Inflammatory macrophage (primary cell): ENCODE measurements around the gene TBX4.

ENCODE experiments used
- DNase-seq, 2 donors: peaks; one replicate each; pipeline ENCODE4 v3.0.0-alpha.2; 2020 to 2022

TBX4 gene

DNA sequence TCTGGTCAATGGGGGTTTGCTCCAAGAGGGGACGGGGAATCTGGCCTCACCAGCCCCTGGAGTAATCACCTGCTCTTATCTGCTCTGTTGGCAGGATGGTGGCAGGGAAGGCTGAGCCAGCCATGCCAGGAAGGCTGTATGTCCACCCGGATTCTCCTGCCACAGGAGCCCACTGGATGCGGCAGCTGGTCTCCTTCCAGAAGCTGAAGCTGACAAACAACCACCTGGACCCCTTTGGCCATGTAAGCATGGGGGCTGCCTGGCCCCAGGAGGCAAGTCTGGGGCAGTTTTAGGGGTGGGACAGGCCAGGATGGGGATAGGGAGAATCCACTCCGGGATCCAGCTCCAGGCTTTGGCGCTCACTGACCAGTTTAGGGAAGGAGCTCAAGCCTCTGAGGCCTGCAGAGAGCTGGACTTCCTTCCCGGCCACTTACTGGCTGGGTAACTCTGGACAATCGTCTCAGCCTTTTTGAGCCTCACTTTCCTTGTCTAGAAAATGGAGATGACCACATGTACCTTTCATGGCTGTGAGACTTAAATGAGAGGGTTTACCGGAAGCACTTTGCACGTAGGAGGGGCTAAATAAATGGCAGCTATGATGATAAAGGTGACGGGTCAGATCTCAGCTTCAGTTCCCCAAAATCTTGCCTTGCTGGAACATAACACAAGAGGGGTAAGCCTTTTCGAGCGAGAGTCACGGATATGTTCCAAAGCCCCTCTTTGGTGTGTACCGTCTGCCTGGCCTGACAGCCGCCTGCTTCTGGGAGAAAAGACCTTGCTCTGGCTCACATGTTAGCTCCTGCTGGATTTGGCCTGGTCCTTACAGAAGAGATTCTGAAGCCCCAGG lies 15.4 kb downstream of the TBX4 start:
- peak; percentile 57 for DNase-seq

DNA sequence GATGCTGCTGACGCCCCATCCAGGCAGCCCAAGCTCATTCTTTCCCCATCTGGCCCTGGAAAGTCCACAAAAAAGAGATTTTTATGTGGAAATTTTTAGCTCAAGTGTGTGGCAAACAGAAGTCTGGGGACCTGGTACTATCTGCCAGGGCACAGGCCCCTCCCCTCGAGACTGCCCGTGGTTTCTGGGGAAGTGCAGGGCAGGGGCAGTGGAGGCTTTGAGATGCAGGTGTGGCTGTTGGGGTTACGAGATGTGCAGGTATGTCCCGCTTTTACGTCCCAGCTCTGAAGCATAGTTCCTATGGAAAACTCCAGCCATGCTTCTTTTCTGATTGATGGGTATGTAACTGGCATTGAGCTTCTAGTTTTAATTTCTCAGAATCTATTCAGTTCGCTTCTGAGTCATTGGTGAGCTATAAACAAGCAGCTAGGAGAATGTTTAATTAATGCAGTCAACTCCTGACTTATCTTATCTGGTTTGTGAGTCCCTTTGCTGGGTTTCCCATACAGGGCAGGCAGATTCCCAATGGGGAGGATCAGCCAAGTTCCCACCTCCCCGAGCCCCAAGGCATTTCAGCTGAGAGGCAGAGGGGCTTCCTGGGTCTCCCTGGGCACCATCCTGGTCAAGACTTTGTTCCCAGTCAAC lies 16.2 kb downstream of the TBX4 start:
- DNase-seq, result no peak

DNA sequence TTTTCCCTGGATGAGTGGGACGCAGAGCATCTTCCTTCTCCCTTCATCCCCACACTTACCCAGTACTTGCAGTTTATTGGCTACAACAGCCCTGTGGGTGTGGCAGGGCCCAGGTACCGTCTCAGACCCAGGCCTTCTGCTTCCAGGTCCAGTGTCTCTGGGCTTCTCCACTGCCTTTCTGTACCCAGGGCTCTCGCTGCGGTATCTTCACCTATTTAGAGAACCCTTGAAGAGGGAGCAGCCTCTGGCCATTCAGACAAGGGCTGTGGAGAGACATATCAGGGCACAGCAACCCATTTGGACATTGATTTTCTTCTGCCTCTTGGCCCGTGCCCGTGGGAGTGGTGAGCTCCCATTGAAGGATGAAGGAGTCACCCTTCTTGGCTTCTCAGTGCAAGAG lies 17.3 kb downstream of the TBX4 start:
- DNase-seq, result no peak

DNA sequence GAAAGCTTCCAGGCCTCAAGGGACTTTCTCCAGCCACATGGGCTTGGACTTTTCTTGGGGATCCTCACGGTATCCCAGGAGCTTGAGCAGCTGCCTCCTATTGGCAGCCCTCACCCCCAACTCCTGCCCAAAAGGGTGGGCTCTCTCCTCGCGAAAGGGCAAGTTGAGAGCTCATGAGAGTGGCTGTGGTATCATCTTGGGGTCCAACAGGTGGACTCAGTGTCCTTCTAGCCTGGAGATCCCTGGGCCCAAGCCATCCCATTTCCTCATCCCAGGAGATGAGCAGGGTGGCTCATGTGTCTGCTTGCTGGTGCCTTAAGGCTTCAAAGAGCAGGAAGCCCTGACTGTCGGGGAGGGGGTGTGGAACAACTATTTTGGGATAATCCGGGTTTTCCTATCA lies 17.7 kb downstream of the TBX4 start:
- DNase-seq, result no peak

DNA sequence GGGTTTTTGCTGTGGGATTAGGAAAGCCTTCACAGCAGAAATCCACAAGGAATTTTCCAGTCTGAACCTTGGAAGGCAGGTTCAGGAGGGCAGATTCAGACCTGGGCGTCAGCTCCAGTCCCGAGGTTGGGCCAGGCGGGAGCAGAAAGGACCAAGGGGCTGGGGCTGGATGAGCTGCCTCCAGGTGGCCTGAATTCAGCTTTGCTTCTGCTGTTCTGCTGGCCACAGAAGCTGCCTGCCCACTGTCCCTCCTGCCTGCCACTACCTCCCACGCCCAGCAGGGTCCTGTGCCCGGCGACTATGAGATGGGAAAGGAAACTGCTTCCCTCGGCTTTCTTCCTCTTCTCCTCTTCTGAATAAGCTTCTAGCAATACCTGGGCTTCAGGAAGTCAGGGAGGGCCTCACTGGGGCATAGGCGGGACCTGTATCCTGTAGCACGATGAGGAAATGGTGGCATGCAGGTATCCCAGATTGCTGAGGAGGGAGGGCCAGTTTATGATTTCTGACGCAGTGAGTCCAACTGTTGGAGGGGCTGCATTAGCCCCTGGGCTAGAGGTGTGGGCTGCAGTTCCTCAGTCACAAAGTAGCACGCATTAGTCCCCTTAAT lies 18.4 kb downstream of the TBX4 start:
- DNase-seq, result no peak

DNA sequence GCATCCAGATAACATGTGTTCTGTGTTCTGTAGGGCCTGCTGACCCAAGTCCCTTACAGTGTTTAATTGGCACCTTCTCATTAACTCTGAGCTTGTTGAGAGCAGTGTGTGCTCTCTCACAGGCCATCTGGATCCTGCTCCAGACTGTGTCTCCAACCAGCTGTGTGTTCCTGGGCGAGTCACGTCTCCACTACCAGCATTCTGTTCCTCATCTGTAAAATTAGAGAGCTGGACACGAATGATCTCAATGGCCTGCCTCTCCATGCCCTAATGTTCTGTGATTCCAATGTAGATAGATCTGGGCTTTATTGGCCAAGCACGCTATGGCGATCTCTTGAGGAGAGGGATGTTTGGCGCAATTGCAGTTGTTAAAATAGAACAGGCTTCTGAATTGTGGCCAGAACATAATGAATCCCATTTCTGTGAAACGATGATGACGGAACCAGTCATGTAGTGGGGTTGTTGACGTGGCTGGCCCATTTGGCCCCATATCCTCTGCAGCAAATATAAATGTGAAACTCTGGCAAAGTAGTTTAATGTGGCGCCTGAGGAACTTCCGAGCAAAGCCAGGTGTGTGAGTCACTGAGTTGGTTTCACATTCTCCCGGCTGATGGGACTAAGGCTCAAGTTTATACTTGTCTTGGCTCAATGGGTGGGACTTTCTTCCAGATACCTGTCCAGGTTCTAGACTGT lies 22.2 kb downstream of the TBX4 start:
- no peak for DNase-seq

DNA sequence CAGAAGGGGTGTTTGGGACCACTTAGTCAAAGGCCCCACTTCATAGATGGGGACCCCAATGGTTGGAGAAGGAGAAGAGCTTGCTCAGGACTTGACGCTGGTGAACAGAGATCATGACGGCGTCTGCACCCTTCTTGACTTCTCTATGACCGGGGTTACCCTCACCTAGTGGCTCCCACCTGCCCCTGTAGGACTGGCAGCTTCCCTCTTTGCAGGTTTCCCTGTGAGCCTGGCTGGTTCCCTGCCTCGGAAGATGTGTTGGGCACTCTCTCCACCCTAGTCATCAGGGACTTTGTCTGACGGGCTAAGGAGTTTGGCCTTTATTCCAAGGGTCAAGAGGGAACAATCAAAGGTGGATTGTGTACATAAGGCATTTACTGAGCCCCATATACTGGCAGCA lies 22.7 kb downstream of the TBX4 start:
- DNase-seq, result no peak

DNA sequence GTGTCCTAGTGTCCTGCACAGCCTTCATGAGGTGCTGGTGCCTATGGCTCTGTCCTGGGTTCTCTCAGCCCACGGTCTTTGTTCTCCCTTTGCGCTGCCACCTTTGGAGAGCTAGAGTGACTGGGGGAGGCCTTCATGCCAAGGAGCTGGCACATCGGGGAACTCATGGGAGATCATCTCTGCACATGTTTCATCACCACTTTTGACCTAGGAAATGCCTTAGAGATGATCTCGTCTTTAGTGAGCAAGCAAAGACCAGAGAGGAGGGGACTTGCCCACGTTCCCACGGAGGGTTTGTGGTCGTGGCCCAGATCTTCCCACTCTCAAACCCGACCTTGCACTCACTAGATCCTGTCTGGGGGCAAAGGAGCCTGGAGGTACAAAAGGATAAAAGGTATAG lies 23.5 kb downstream of the TBX4 start:
- no peak for DNase-seq

DNA sequence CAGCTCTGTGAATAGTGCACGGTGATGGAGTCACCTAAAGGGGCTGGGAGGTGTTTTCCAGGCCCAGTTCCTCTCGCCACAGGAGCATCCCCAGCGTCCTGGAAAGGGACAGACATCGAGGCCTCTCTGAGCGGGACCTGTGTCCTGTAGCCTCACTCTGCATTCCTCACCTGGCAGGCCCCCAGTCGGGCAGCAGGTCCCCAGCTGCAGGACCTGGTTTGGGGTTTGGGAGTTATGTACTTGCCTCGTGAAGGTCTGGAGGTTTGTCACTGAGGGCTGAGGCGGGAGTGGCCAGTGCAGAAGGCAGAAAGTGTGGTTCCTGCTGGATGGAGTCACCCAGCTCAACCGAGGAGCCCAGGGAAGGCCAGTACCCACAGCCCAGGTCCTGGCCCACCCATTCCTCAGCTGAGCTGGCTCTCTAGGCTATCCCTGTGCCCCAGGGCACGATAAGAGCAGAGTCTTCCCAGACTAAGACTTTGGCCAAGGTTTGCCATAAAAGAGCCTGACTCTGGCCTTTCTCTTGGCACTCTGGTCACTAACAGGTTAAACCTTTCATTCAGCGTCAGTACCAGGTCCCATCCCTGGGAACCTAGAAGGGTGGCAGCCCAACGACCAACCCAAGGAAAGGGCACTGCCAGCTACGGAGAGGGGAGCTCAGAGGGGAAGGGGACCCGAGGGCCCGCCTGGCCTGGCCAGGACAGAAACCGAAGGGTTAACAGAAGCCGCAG lies 24.4 kb downstream of the TBX4 start:
- DNase-seq, result no peak

DNA sequence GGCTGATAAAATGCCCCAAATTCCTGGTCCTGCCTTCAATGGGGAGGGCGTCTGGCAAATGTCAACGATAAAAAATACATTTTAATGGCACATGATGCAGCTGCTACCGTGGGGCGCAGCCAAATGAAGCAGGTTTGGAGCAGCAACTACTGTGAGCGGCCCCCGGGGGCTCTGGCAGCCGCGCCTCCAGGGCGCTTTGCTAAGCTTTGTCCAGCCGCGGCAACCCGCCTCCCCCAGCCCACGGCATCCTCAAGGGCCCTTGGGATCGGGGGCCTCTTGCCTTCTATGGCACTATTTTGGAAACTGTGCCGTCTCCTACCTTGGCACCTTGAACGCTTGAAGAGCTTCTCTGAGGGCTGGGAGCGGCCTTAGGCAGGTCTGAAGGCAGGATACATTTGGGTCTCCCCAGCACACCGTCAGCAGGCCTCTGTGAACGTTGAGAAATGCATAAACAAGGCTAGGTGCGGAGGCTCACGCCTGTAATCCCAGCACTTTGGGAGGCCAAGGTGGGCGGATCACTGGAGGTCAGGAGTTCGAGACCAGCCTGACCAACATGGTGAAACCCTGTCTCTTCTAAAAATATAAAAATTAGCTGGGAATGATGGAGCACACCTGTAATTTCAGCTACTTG lies 25.1 kb downstream of the TBX4 start:
- DNase-seq, result no peak

DNA sequence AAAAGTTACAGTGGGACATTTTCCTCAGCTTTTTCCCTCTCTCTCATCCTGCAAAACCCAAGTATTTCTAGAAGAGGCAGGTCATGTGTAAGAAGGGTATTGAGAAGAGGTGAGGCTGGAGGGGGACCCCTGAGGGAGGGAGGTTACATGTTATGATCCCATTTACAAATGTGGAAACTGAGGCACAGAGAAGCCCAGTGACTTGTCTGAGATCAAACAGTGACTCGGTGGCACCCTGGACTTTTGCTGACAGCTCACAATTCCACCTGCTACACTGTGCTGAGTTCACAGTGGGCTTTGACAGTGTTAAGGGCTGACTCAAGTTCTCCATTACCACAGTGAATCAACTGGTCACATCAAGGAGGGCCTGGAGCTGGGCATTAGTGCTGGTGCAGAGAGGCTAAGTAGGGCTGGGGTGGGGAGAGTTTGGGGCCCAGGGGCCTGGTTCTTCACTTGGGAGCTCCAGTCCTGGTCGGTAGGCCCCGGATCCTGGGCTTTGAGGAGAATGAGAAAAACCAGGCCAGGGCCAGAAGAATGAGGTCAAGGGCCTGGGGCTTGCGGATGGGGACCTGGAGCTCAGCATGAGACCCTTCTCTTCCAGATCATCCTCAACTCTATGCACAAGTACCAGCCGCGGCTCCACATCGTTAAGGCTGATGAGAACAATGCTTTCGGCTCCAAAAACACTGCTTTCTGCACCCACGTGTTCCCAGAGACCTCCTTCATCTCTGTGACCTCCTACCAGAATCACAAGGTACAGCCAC lies 26.0 kb downstream of the TBX4 start:
- DNase-seq, result no peak

DNA sequence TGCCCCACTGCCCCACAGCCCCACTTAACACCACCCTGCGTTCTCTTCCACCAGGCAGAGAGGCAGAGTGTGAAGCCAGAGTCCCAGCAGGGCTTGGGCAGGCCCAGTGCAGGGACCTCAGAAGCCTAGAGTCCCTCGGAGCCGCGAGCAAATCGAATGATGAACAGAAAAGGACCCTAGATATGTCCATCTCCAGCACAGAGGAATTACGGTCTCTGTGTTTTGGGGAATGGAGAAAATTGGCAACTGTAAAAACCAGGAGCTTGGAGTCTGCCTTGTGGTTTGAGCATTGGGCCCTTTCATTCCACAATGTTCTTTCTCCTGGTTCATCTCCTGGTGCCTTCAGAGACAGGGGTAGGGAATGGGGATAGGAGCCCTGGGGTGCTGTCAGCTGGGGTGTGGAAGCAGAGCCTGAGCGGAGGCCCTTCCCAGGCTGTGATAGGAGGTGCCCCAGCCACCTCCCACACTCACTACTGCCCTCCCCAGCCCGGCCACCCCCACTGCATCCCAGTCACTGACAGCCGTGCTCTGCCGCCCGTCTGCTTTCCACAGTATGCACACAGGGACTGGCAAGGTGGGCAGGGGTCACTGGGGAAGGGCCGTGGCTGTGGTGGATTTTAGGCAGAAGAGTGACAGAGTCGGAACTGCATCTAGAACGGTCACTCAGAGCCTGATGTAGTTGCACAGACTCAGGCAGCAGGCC lies 26.7 kb downstream of the TBX4 start:
- DNase-seq, result no peak

DNA sequence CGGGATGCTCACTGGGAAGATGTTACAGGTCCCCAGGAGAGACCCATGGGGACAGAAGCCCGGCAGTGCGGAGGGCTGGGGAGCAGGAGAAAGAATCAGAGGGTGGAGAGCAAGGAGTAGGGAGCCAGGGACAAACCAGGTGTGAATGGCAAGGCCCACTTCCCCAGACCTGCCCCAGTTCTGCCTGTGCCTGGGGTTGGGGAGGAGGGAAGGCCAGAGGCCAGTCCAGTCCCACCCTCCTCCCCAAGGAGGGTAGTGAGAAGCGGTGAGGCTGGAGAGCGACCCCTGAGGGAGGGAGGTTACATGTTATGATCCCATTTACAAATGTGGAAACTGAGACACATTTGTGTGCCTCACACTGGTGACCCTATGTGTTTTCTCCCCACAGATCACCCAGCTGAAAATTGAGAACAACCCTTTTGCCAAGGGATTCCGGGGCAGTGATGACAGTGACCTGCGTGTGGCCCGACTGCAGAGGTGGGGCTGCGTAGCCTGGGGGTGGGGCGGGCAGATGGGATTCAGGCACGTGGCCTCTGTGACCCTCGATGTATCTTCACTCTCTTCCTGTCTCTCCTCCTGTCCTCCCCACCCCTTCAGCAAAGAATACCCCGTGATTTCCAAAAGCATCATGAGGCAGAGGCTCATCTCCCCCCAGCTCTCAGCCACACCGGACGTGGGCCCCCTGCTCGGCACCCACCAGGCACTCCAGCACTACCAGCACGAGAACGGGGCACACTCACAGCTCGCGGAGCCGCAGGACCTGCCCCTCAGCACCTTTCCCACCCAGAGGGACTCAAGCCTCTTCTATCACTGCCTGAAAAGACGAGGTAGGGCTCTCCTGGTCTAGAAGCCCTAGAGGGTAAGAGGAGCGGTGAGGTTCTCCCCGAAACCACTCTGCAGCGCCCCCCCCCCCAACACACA lies 27.5 kb downstream of the TBX4 start:
- DNase-seq, result no peak

DNA sequence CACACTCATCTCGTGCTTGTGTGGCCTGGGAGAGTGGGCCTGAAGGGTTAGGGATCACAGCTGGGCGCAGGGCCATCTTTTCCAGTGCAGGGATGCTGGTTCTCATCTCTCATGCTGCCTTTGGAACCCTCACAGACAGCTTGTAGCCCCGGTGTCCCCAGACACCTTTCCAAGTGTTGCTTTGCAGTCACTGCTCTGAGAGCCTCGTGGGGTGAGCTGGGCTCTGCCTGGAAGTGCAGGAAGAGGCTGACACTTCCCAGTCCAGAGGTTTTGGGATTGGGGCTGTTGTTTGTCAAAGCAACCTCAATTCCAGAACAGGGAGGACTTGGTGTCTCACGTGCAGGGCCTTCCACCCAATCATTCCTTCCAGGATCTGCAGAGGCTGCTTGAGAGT lies 28.2 kb downstream of the TBX4 start:
- DNase-seq, result no peak

DNA sequence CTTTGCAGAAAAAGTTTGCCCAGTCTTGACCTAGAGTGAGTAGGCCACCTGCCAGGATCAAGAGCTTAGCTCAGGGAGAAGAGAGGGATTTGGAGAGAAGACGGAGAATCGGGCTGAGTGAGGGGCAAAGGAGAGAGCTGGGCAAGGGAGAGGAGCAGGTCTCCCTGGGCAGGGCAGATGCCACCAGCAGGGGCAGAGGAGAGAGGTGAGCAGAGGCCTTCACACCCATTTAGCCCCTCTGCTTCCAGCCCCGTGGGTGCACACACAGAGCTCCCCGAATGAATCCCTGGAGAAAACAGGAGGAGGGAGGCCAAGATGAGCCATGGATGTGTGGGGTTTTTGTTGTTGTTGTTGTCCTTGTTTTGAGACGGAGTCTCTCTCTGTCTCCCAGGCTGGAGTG lies 29.2 kb downstream of the TBX4 start:
- DNase-seq, result no peak

DNA sequence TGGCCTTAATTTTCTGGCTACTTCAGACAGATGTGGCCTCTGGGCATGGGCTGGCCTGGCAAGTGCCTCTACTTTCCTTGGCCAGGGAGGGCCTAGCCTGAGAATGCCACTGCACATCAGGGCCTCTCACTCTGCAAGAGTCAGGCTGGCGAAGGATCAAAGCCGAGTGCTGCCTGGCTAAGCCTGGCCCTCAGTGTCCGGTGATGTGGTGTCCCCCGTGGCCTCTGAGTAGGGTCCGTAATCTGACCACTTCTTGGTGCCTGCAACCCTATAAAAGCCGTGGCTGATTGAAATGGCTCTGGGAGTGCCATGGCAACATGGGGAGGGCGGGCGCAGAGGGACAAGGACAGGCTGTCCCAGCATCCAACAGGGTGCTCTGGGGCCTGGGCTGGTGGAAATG lies 30.2 kb downstream of the TBX4 start:
- DNase-seq, result no peak

DNA sequence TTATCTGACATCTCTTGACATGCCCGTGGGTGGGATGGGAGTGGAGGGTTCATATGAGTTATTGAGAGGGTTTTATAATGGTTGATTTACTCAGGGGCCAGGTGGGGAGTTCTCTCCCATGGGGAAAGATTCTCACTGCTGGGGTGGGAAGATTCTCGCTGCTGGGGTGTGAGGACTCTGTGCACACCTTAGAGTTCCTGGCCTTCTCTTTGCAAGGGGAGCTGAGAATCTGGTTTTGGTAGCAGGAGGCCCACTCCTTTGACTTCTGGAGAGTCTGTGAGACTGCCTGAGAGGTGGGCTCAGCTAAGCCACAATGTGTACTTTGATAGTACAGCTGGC lies 31.5 kb downstream of the TBX4 start:
- DNase-seq, result no peak

DNA sequence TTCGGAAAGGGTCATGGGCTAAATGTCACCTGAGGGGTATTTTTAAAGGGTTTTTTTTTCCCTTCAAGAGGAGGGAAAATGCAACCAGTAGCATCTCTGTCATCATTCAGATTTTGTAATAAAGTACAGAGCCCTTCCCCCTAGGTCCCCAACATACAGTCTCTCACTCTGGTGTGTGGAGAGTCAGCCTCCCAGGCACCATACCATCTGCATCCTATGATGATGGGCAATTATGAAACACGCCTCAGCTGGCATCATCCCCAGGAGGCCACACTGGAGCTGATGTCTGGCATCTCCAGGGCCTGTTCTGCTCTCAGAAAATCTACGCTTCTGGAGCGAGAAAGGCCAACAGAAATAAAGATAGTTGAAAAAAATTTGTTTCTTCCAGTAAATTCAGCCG lies 32.0 kb downstream of the TBX4 start:
- no peak for DNase-seq

DNA sequence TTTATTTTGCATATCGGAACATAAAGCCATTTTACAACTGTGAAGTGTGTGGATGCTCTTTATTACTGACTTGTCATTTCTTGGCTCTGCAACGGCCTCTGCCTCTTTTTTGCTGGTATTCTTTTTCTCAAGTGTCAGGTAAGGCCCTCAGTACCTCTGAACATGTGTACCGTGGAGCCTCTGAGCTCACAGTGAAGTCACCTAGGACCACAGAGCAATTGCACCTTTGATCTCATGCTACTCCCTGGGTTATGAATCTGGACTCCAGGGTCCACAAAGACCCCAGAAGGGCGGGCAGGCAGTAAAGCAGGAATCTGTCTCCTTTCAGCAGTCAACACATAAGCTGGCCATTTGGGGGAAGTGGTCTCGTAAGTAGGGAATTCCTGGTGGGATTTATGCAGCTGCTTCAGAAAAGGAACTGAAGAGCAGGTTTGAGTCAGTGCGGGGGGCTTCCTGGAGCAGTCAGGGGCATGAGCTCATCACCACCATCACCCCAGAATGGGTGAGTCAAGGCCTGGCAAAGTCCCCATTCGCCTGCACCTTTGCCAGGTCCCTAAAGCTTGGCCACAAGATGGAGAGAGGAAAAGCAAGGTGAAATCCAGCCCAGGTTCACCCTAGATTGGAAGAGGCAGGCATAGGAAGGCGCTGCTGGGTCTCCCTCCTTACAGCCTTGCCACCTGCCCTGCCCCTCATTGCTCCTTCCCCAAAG lies 33.0 kb downstream of the TBX4 start:
- no peak for DNase-seq
